Panc1 (cell line): ENCODE data around the gene OSBPL9. TPM values are rescaled to one million over a fixed set of nuclear protein-coding genes. Genes with fewer than 3 reads are reported as not detected.

Source experiments
- ATAC-seq: fragments of 200-7000 bp; cut with Tn5 transposase; 2 replicates; pipeline ENCODE4 v1.9.1; 2020; ENCODE audit warnings: mild to moderate bottlenecking, moderate library complexity
- BruUV-seq: library from RNA; stranded (reverse); fragments of 400-500 nt; replicated peaks from 2 replicates; lab custom pipeline; 2021; lab: Mats Ljungman, UMichigan
- CTCF ChIA-PET: fragments of 300-600 bp; sonication (Branson Sonifier 250); formaldehyde crosslinking; loops from one replicate; lab custom pipeline; 2022; ENCODE audit warnings: antibody characterized with exemption; lab: Charles Lee
- POLR2A ChIA-PET: fragments of 300-600 bp; sonication (Branson Sonifier 250); formaldehyde crosslinking; loops from one replicate; lab custom pipeline; 2022; ENCODE audit warnings: antibody characterized with exemption; lab: Charles Lee
- DNase-seq: peaks from one replicate; pipeline ENCODE4 v3.0.0-alpha.2; 2010; ENCODE audit warnings: low read depth, low spot score
- H3K27ac ChIP-seq: 2 replicates; pipeline ENCODE4 v1.5.1; 2011; ENCODE audit warnings: mild to moderate bottlenecking, low read length, inconsistent platforms
- H3K27me3 ChIP-seq: fragments of 200-500 bp; sonication (Bioruptor generic); 2 replicates; pipeline ENCODE4 v1.6.0; 2014; ENCODE audit warnings: low read length, inconsistent platforms; ENCODE audit not compliant: control insufficient read depth, insufficient read depth
- H3K36me3 ChIP-seq: fragments of 200-500 bp; sonication (Bioruptor generic); 2 replicates; pipeline ENCODE4 v1.5.1; 2014; ENCODE audit warnings: inconsistent platforms, mild to moderate bottlenecking, low read length, moderate library complexity; ENCODE audit not compliant: control insufficient read depth, insufficient read depth
- H3K4me1 ChIP-seq: 2 replicates; pipeline ENCODE4 v1.5.1; 2011; ENCODE audit warnings: inconsistent platforms, mild to moderate bottlenecking, low read length, moderate library complexity; ENCODE audit not compliant: control insufficient read depth, insufficient read depth
- H3K4me3 ChIP-seq, 2 experiments: 2 replicates each; pipeline ENCODE4 v1.5.1; 2011 to 2012; ENCODE audit warnings: low read depth in 2 of 2, low read length in 2 of 2, mild to moderate bottlenecking in 2 of 2, inconsistent platforms in 1 of 2, moderate library complexity in 1 of 2
- H3K9me3 ChIP-seq: fragments of 200-500 bp; sonication (Bioruptor generic); 2 replicates; pipeline ENCODE4 v1.5.1; 2014; ENCODE audit warnings: low read depth, mild to moderate bottlenecking, inconsistent platforms, low read length, moderate library complexity; ENCODE audit not compliant: control insufficient read depth, insufficient read depth
- CTCF ChIP-seq: fragments of 450-650 bp; IDR thresholded peaks from 2 replicates; pipeline ENCODE4 v1.5.1; 2017; ENCODE audit warnings: mild to moderate bottlenecking
- POLR2AphosphoS5 ChIP-seq: IDR thresholded peaks from 2 replicates; pipeline ENCODE4 v1.6.1; 2012; ENCODE audit warnings: mild to moderate bottlenecking, low read depth, low read length, moderate library complexity
- REST ChIP-seq, 2 experiments: IDR thresholded peaks; 2 replicates each; pipeline ENCODE4 v1.6.1; 2011 to 2012; ENCODE audit warnings: low read depth in 2 of 2, control low read depth in 1 of 2, low read length in 1 of 2, mild to moderate bottlenecking in 1 of 2, moderate library complexity in 1 of 2; ENCODE audit not compliant: insufficient read depth in 1 of 2
- SIN3A ChIP-seq: IDR thresholded peaks from 2 replicates; pipeline ENCODE4 v1.6.1; 2012; ENCODE audit warnings: low read depth, mild to moderate bottlenecking, low read length, moderate library complexity, borderline replicate concordance; ENCODE audit not compliant: insufficient read depth
- TCF7L2 ChIP-seq: IDR thresholded peaks from 2 replicates; pipeline ENCODE4 v1.6.1; 2011; ENCODE audit warnings: mild to moderate bottlenecking, low read depth, low read length, inconsistent platforms
- in situ Hi-C: cut with HindIII; loops from 2 replicates; pipeline ENCODE4 v1.10.0; 2016; ENCODE audit warnings: low sequenced_read_pairs, low pct_unique_long_range_greater_than_20kb
- intact Hi-C: fragments of 100-400 bp; cut with micrococcal nuclease; formaldehyde crosslinking; loops from one replicate; pipeline ENCODE4 v1.10.0; 2022; ENCODE audit not compliant: unreplicated experiment
- total RNA-seq: library from RNA; stranded (reverse); gene quantifications from one replicate; pipeline ENCODE4 v1.2.1, GENCODE V29; 2021; ENCODE audit not compliant: unreplicated experiment

OSBPL9 gene
- total RNA-seq, 1 experiment from 2014 or later: 85.5 TPM

GRCh38 chr1:51714374-51715019 is 97.6 kb downstream of the OSBPL9 start:
- Histone ChIP-seq H3K36me3 (no peaks in the 10 kb centered on the region), H3K4me1 (no peaks in the 10 kb centered on the region), H3K27me3 (no peaks in the 10 kb centered on the region), H3K4me3 (no peak overlapping the region), H3K9me3 (no peaks in the 10 kb centered on the region), H3K27ac (no peak overlapping the region)
- no peak for DNase-seq
- intact Hi-C loops: no loop called here
- no TSS peak for BruUV-seq
- in situ Hi-C loops: no loop called here
- CTCF ChIA-PET: interaction anchor here (0.6 kb wide), 1 partner anchor 1679 kb away, joined by 3 read pairs; no protein-coding TSS in a partner anchor
- TF ChIP-seq POLR2AphosphoS5 (no peak), CTCF (no peak), REST (IDR thresholded peaks at IDR 0.05; ENCODE audit: insufficient read depth in 1 of 2, low read depth in 2 of 2, low read length in 1 of 2) (no peak), SIN3A (no peak), TCF7L2 (no peak)
- no peak for ATAC-seq
- POLR2A ChIA-PET: no interaction called here

GRCh38 chr1:51715369-51715768 is 98.5 kb downstream of the OSBPL9 start:
- ATAC-seq (no peak), DNase-seq (no peak)
- TF ChIP-seq SIN3A: no peak
- TF ChIP-seq TCF7L2: no peak
- TF ChIP-seq POLR2AphosphoS5: no peak
- TF ChIP-seq REST (IDR thresholded peaks at IDR 0.05; ENCODE audit: insufficient read depth in 1 of 2, low read depth in 2 of 2, low read length in 1 of 2): no peak
- TF ChIP-seq CTCF: no peak
- H3K4me1 ChIP-seq: no peaks in the 10 kb centered on the region
- intact Hi-C loops: no loop called here
- no TSS peak for BruUV-seq
- no peaks in the 10 kb centered on the region for H3K9me3 ChIP-seq
- no peaks in the 10 kb centered on the region for H3K27me3 ChIP-seq
- ChIA-PET POLR2A (no interaction called here), CTCF (interaction anchor here (0.6 kb wide), 1 partner anchor 1678 kb away, joined by 3 read pairs; no protein-coding TSS in a partner anchor)
- in situ Hi-C loops: no loop called here
- no peak overlapping the region for H3K27ac ChIP-seq
- no peak overlapping the region for H3K4me3 ChIP-seq
- H3K36me3 ChIP-seq: no peaks in the 10 kb centered on the region
